ENCODE data around the gene DFFB.
A peak's percentile ranks its signal among the peaks of the same experiment; 100 is the strongest.

DFFB gene

GRCh38 chr1:3898994-3899753 is 41.9 kb downstream of the DFFB start:
- no peak for DNase-seq

- DNase-seq: no peak
Observed at GRCh38 chr1:3899754-3900149, 42.5 kb downstream of the DFFB start.

- DNase-seq: peak; percentile 97
Observed at GRCh38 chr1:3900150-3900968, 43.1 kb downstream of the DFFB start, which contains the start of gene C1orf174. TSS of gene C1orf174 (minus strand) at chr1:3900272. CDS start at chr1:3900186, 86 bp downstream.

- no peak for DNase-seq
Observed at GRCh38 chr1:3900969-3901529, 43.8 kb downstream of the DFFB start.

GRCh38 chr1:3902111-3902511 is 44.8 kb downstream of the DFFB start:
- no peak for DNase-seq

- no peak for DNase-seq
Observed at GRCh38 chr1:3902571-3903091, 45.4 kb downstream of the DFFB start.

- DNase-seq: no peak
Observed at GRCh38 chr1:3903141-3904005, 46.1 kb downstream of the DFFB start.

- no peak for DNase-seq
Observed at GRCh38 chr1:3904006-3904842, 46.9 kb downstream of the DFFB start.

- DNase-seq: no peak
Observed at GRCh38 chr1:3904843-3905185, 47.5 kb downstream of the DFFB start.

- DNase-seq: no peak
Observed at GRCh38 chr1:3905266-3905952, 48.1 kb downstream of the DFFB start.

- DNase-seq: no peak
Observed at GRCh38 chr1:3905953-3906671, 48.8 kb downstream of the DFFB start.

- no peak for DNase-seq
Observed at GRCh38 chr1:3906672-3907020, 49.4 kb downstream of the DFFB start.

GRCh38 chr1:3907031-3907534 is 49.8 kb downstream of the DFFB start:
- no peak for DNase-seq

GRCh38 chr1:3907621-3908165 is 50.4 kb downstream of the DFFB start:
- DNase-seq: no peak

GRCh38 chr1:3908886-3909517 is 51.7 kb downstream of the DFFB start:
- no peak for DNase-seq

GRCh38 chr1:3909615-3910014 is 52.3 kb downstream of the DFFB start:
- no peak for DNase-seq

GRCh38 chr1:3910049-3910731 is 52.9 kb downstream of the DFFB start:
- no peak for DNase-seq

All from NCI-H1694 treated with DMSO at 0.1 percent for 48 hours (cell line).